Activated T-cell treated with anti-CD3 and anti-CD28 coated beads, Interleukin-2, amount 50 U/mL, for 4 hours (primary cell): ENCODE measurements around the gene FOXN3. TPM values are rescaled to one million over a fixed set of nuclear protein-coding genes. Genes with fewer than 3 reads are reported as not detected.

ENCODE experiments used
- ATAC-seq, 2 donors: fragments of 200-7000 bp; cut with Tn5 transposase; one replicate each; pipeline ENCODE4 v1.10.0; 2021
- DNase-seq: peaks from one replicate; pipeline ENCODE4 v3.0.0-alpha.2; 2020
- H3K27me3 Mint-ChIP-seq: one replicate; pipeline ENCODE4 v1.8.0; 2021; ENCODE audit warnings: low read depth, mixed read lengths
- H3K36me3 Mint-ChIP-seq: one replicate; pipeline ENCODE4 v1.8.0; 2022; ENCODE audit warnings: mixed read lengths; ENCODE audit not compliant: insufficient read depth
- H3K4me1 Mint-ChIP-seq: one replicate; pipeline ENCODE4 v1.8.0; 2021; ENCODE audit warnings: low read depth, mixed read lengths
- H3K4me3 Mint-ChIP-seq: one replicate; pipeline ENCODE4 v1.8.0; 2021; ENCODE audit warnings: mild to moderate bottlenecking, moderate library complexity, mixed read lengths
- H3K9me3 Mint-ChIP-seq: one replicate; pipeline ENCODE4 v1.8.0; 2021; ENCODE audit warnings: mixed read lengths
- total RNA-seq, 3 donors: library from RNA; stranded (reverse); gene quantifications; one replicate each; pipeline ENCODE4 v1.2.1, GENCODE V29; 2021

FOXN3 gene
- total RNA-seq, 3 donors from 2014 or later, result 67.0 to 83.1 (median 69.5) TPM

- DNase-seq, result no peak
- no peak for ATAC-seq
- Mint-ChIP-seq H3K4me3 (no peak overlapping the region), H3K27me3 (no peaks in the 10 kb centered on the region), H3K4me1 (peaks cover 21% of the 10 kb centered on the region), H3K9me3 (no peaks in the 10 kb centered on the region), H3K36me3 (peaks cover 25% of the 10 kb centered on the region)
These were observed 222.7 kb downstream of the FOXN3 start for GRCh38 chr14:89194376-89194775.

- no peak overlapping the region for H3K4me3 Mint-ChIP-seq
- H3K27me3 Mint-ChIP-seq, result no peaks in the 10 kb centered on the region
- DNase-seq (no peak), ATAC-seq (no peak)
- peaks cover 7% of the 10 kb centered on the region for H3K36me3 Mint-ChIP-seq
- H3K9me3 Mint-ChIP-seq, result no peaks in the 10 kb centered on the region
- H3K4me1 Mint-ChIP-seq, result peaks cover 12% of the 10 kb centered on the region
These were observed 226.1 kb downstream of the FOXN3 start for GRCh38 chr14:89190765-89191513.

GRCh38 chr14:89188492-89188891 is 228.5 kb downstream of the FOXN3 start:
- peaks cover 9% of the 10 kb centered on the region for H3K4me1 Mint-ChIP-seq
- peaks cover 12% of the 10 kb centered on the region for H3K36me3 Mint-ChIP-seq
- H3K9me3 Mint-ChIP-seq, result no peaks in the 10 kb centered on the region
- ATAC-seq, result no peak
- no peaks in the 10 kb centered on the region for H3K27me3 Mint-ChIP-seq
- DNase-seq, result no peak
- no peak overlapping the region for H3K4me3 Mint-ChIP-seq

- no peak for ATAC-seq
- no peak for DNase-seq
- H3K4me1 Mint-ChIP-seq, result peaks cover 9% of the 10 kb centered on the region
- H3K4me3 Mint-ChIP-seq, result no peak overlapping the region
- H3K36me3 Mint-ChIP-seq, result peaks cover 20% of the 10 kb centered on the region
- no peaks in the 10 kb centered on the region for H3K27me3 Mint-ChIP-seq
- no peaks in the 10 kb centered on the region for H3K9me3 Mint-ChIP-seq
These were observed 229.5 kb downstream of the FOXN3 start for GRCh38 chr14:89187501-89187900.

GRCh38 chr14:89186856-89187376 is 230.1 kb downstream of the FOXN3 start:
- DNase-seq (no peak), ATAC-seq (no peak)
- Mint-ChIP-seq H3K4me1 (peaks cover 9% of the 10 kb centered on the region), H3K36me3 (peaks cover 20% of the 10 kb centered on the region), H3K27me3 (no peaks in the 10 kb centered on the region), H3K4me3 (no peak overlapping the region), H3K9me3 (no peaks in the 10 kb centered on the region)

- H3K27me3 Mint-ChIP-seq, result no peaks in the 10 kb centered on the region
- H3K9me3 Mint-ChIP-seq, result no peaks in the 10 kb centered on the region
- no peak overlapping the region for H3K4me3 Mint-ChIP-seq
- H3K4me1 Mint-ChIP-seq, result peaks cover 9% of the 10 kb centered on the region
- ATAC-seq (no peak), DNase-seq (no peak)
- peaks cover 20% of the 10 kb centered on the region for H3K36me3 Mint-ChIP-seq
These were observed 230.8 kb downstream of the FOXN3 start for GRCh38 chr14:89185919-89186855.

- DNase-seq (no peak), ATAC-seq (no peak)
- Mint-ChIP-seq H3K4me1 (peaks cover 6% of the 10 kb centered on the region), H3K36me3 (peaks cover 22% of the 10 kb centered on the region), H3K9me3 (no peaks in the 10 kb centered on the region), H3K27me3 (no peaks in the 10 kb centered on the region), H3K4me3 (no peak overlapping the region)
These were observed 232.1 kb downstream of the FOXN3 start for GRCh38 chr14:89184952-89185351.

GRCh38 chr14:89182326-89182725 is 234.7 kb downstream of the FOXN3 start:
- Mint-ChIP-seq H3K36me3 (peaks cover 23% of the 10 kb centered on the region), H3K4me3 (no peak overlapping the region), H3K4me1 (peaks cover 12% of the 10 kb centered on the region), H3K27me3 (no peaks in the 10 kb centered on the region), H3K9me3 (no peaks in the 10 kb centered on the region)
- DNase-seq, result no peak
- ATAC-seq, result no peak

- Mint-ChIP-seq H3K4me3 (no peak overlapping the region), H3K27me3 (no peaks in the 10 kb centered on the region), H3K36me3 (peaks cover 29% of the 10 kb centered on the region), H3K9me3 (no peaks in the 10 kb centered on the region), H3K4me1 (peaks cover 6% of the 10 kb centered on the region)
- DNase-seq (no peak), ATAC-seq (no peak)
These were observed 236.5 kb downstream of the FOXN3 start for GRCh38 chr14:89180546-89180945.

GRCh38 chr14:89179891-89180404 is 237.1 kb downstream of the FOXN3 start:
- H3K4me1 Mint-ChIP-seq, result peaks cover 6% of the 10 kb centered on the region

GRCh38 chr14:89178800-89179535 is 238.1 kb downstream of the FOXN3 start:
- H3K4me3 Mint-ChIP-seq, result no peak overlapping the region
- no peak for ATAC-seq
- peaks cover 4% of the 10 kb centered on the region for H3K9me3 Mint-ChIP-seq
- DNase-seq, result no peak
- H3K36me3 Mint-ChIP-seq, result peaks cover 34% of the 10 kb centered on the region
- H3K27me3 Mint-ChIP-seq, result no peaks in the 10 kb centered on the region
- peaks cover 6% of the 10 kb centered on the region for H3K4me1 Mint-ChIP-seq

More at GRCh38 chr14:89179891-89180404, 237.1 kb downstream of the FOXN3 start:
- DNase-seq (no peak), ATAC-seq (no peak)
- Mint-ChIP-seq H3K27me3 (no peaks in the 10 kb centered on the region), H3K9me3 (no peaks in the 10 kb centered on the region), H3K4me3 (no peak overlapping the region), H3K36me3 (peaks cover 27% of the 10 kb centered on the region)

GRCh38 chr14:89178376-89178775 is 238.7 kb downstream of the FOXN3 start:
- no peak for ATAC-seq
- no peak for DNase-seq
- no peaks in the 10 kb centered on the region for H3K27me3 Mint-ChIP-seq
- no peak overlapping the region for H3K4me3 Mint-ChIP-seq
- H3K4me1 Mint-ChIP-seq, result peaks cover 6% of the 10 kb centered on the region
- H3K36me3 Mint-ChIP-seq, result peaks cover 34% of the 10 kb centered on the region
- H3K9me3 Mint-ChIP-seq, result peaks cover 4% of the 10 kb centered on the region

- Mint-ChIP-seq H3K4me1 (peaks cover 6% of the 10 kb centered on the region), H3K9me3 (peaks cover 12% of the 10 kb centered on the region), H3K4me3 (no peak overlapping the region), H3K36me3 (peaks cover 32% of the 10 kb centered on the region), H3K27me3 (no peaks in the 10 kb centered on the region)
- DNase-seq (no peak), ATAC-seq (no peak)
These were observed 240.9 kb downstream of the FOXN3 start for GRCh38 chr14:89175881-89176799.
